Measurements from ENCODE around the gene BAAT.

BAAT gene

GRCh38 chr9:101398068-101398929 lies 13.5 kb upstream of the BAAT start, which contains the start of the genes MRPL50 and ZNF189:
Gene MRPL50, minus strand, starts transcription at chr9:101398618. Its CDS starts 26 bp downstream, at chr9:101398592.
Gene ZNF189, plus strand, starts transcription at chr9:101398851. Its CDS starts 306 bp downstream, at chr9:101399157.
- FAIRE-seq: peak; percentile 97

- no peak for FAIRE-seq
Observed at GRCh38 chr9:101397746-101398067, 12.9 kb upstream of the BAAT start.

- FAIRE-seq: no peak
Observed at GRCh38 chr9:101394687-101395086, 9.9 kb upstream of the BAAT start.

GRCh38 chr9:101393135-101393534 lies 8.3 kb upstream of the BAAT start:
- peak; percentile 36 for FAIRE-seq

- no peak for FAIRE-seq
Observed at GRCh38 chr9:101388507-101388993, 3.7 kb upstream of the BAAT start.

GRCh38 chr9:101387871-101388506 lies 3.2 kb upstream of the BAAT start:
- FAIRE-seq: peak; percentile 88

GRCh38 chr9:101383361-101383760 lies 1.4 kb downstream of the BAAT start:
- no peak for FAIRE-seq

- no peak for FAIRE-seq
Observed at GRCh38 chr9:101381833-101382342, 2.9 kb downstream of the BAAT start.

- no peak for FAIRE-seq
Observed at GRCh38 chr9:101381118-101381517, 3.7 kb downstream of the BAAT start.

GRCh38 chr9:101380295-101380694 lies 4.5 kb downstream of the BAAT start:
- FAIRE-seq: no peak

- FAIRE-seq: no peak
Observed at GRCh38 chr9:101376111-101376848, 8.5 kb downstream of the BAAT start.

GRCh38 chr9:101375546-101375945 lies 9.3 kb downstream of the BAAT start:
- FAIRE-seq: no peak

- FAIRE-seq: no peak
Observed at GRCh38 chr9:101372327-101373118, 12.3 kb downstream of the BAAT start.

- FAIRE-seq: no peak
Observed at GRCh38 chr9:101371813-101372212, 13.0 kb downstream of the BAAT start.

- no peak for FAIRE-seq
Observed at GRCh38 chr9:101369884-101370531, 14.8 kb downstream of the BAAT start.

- no peak for FAIRE-seq
Observed at GRCh38 chr9:101369286-101369685, 15.5 kb downstream of the BAAT start.

- no peak for FAIRE-seq
Observed at GRCh38 chr9:101367323-101367722, 17.5 kb downstream of the BAAT start.

- no peak for FAIRE-seq
Observed at GRCh38 chr9:101366038-101366756, 18.6 kb downstream of the BAAT start.

GRCh38 chr9:101365181-101365580 lies 19.6 kb downstream of the BAAT start:
- FAIRE-seq: no peak

- no peak for FAIRE-seq
Observed at GRCh38 chr9:101362450-101362849, 22.4 kb downstream of the BAAT start.

- FAIRE-seq: no peak
Observed at GRCh38 chr9:101360647-101361046, 24.2 kb downstream of the BAAT start.
